NCI-H748 treated with DMSO at 0.1 percent for 48 hours (cell line): Measurements from ENCODE around the gene LRPAP1.

Experiments used
- DNase-seq: peaks from one replicate; lab custom pipeline; 2025; lab: John Stamatoyannopoulos, UW

The LRPAP1 gene

GRCh38 chr4:3485886-3486540 lies 46.2 kb downstream of the LRPAP1 start:
- DNase-seq: no peak

GRCh38 chr4:3485011-3485791 lies 47.0 kb downstream of the LRPAP1 start:
- DNase-seq: no peak

GRCh38 chr4:3484057-3484973 lies 47.9 kb downstream of the LRPAP1 start:
- peak; percentile 1 for DNase-seq

- no peak for DNase-seq
Observed at GRCh38 chr4:3483471-3483921, 48.7 kb downstream of the LRPAP1 start.

- DNase-seq: no peak
Observed at GRCh38 chr4:3482707-3483106, 49.5 kb downstream of the LRPAP1 start.

- no peak for DNase-seq
Observed at GRCh38 chr4:3481783-3482393, 50.3 kb downstream of the LRPAP1 start.

- DNase-seq: peak; percentile 0
Observed at GRCh38 chr4:3481113-3481531, 51.1 kb downstream of the LRPAP1 start.

GRCh38 chr4:3480528-3481112 lies 51.6 kb downstream of the LRPAP1 start:
- DNase-seq: no peak

GRCh38 chr4:3479358-3480101 lies 52.7 kb downstream of the LRPAP1 start:
- DNase-seq: no peak

- DNase-seq: no peak
Observed at GRCh38 chr4:3478446-3479357, 53.5 kb downstream of the LRPAP1 start.

- DNase-seq: no peak
Observed at GRCh38 chr4:3477750-3478430, 54.3 kb downstream of the LRPAP1 start.

GRCh38 chr4:3476936-3477749 lies 55.1 kb downstream of the LRPAP1 start:
- DNase-seq: no peak

- DNase-seq: no peak
Observed at GRCh38 chr4:3476341-3476747, 55.9 kb downstream of the LRPAP1 start.

- no peak for DNase-seq
Observed at GRCh38 chr4:3475713-3476260, 56.4 kb downstream of the LRPAP1 start.

- no peak for DNase-seq
Observed at GRCh38 chr4:3475041-3475712, 57.0 kb downstream of the LRPAP1 start.

GRCh38 chr4:3473996-3474765 lies 58.0 kb downstream of the LRPAP1 start:
- no peak for DNase-seq
